Measurements from ENCODE around the gene OSBPL6.

OSBPL6 gene

GRCh38 chr2:178365116-178365515, 170.8 kb downstream of the OSBPL6 start:
- DNase-seq: no peak

DNA sequence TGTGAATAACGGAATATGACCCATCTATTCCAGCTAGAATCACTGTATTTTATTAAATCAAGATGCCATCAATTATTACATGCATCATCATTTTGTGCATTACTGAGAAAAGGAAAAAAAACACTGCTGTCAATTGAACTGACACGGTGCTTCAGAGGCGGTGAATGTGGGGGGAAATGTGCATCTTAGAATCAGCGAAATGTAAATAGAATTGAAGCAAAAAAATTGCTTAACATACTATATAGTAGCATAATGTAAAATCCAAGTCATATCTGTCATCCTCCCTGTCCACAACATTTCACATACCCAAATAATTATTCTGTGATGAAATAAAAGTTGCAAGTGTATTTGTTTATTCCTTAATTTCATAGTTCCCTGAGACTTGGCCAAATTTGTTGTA, 172.1 kb downstream of the OSBPL6 start:
- no peak for DNase-seq

- DNase-seq: no peak
These were observed 173.0 kb downstream of the OSBPL6 start for GRCh38 chr2:178367344-178367743.

DNA sequence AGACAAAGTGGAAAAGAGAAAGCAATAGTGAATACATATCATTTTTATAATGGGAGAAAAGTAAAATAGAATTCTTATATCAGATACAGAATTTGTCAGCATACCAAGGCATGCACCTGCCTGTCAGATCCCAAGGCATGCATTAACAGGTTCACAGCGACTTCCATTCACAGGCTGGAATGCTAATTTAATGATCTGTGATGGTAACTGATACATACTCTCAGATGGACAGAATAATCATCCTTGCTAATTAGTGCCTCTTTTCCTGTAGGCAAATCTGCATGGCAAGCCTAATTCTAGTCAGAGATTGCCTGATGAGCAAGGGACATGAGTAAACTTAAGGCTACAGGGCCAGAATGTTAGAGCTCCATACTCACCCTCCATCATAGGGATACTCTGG, 180.6 kb downstream of the OSBPL6 start:
- no peak for DNase-seq

- no peak for DNase-seq
These were observed 182.7 kb downstream of the OSBPL6 start for GRCh38 chr2:178377046-178377445.

DNA sequence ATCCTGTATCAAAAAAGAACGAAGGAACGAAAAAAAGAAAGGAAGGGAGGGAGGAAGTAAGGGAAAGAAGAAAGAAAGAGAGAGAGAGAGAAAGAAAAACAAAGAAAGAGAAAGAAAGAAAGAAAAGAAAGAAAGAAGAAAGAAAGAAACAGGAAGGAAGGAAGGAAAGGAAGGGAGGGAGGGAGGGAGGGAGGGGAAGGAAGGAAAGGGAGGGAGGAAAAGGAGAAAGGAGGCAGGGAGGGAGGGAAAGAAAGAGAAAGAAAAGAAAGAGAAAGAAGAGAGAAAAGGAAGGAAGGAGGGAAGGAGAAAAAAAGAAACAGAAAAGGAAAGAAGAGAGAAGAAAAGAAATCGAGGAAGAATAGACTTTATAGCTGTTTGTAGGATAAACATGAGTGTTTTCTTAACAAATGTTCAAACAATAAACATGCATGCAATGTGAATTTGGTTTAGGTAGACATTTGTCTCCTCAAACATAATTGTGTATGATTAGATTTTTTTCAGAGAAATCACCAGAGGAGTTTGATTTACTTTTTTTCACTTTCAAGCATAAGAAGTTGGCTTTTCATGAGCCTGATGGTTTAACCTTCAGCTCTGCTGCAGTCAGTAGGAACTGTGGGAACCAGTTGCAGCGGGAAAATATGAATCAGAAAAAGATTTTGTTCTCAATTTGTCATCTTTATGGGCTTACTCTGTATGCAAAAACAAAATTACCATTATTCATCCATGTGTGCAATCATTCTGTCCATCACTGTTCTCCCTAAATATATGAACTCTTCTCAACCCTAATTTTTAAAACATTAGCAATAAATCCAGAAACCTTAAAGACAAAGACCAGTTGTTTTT, 185.1 kb downstream of the OSBPL6 start:
- no peak for DNase-seq

GRCh38 chr2:178380763-178381162, 186.5 kb downstream of the OSBPL6 start:
- peak in 1 of 5 experiments; percentile 69 for DNase-seq

GRCh38 chr2:178383718-178384117, 189.4 kb downstream of the OSBPL6 start:
- no peak for DNase-seq

GRCh38 chr2:178385595-178386148, 191.4 kb downstream of the OSBPL6 start:
- DNase-seq: no peak

- peak in 1 of 5 experiments; percentile 61 for DNase-seq
These were observed 192.8 kb downstream of the OSBPL6 start for GRCh38 chr2:178386986-178387597.

GRCh38 chr2:178388287-178388686, 194.0 kb downstream of the OSBPL6 start:
- no peak for DNase-seq

DNA sequence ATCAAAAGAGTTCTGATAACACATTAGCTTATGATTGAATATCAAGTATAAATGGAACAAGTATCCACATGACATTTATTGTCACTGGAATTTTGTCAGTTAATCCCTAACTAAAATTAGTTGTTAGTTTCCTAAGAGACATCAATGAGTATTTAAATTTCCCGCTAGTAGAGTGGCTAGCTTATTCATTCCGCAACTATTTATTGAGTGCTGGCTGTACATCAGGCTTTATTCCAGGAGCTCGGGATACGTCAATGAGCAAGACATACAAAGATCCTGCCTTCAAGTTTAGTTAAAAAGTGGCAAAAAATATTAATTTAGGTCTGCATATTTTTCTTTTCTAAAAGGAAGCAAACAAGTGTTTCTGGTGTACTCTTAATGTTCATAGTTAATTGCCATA, 197.4 kb downstream of the OSBPL6 start:
- DNase-seq: no peak

GRCh38 chr2:178392215-178392614, 197.9 kb downstream of the OSBPL6 start:
- DNase-seq: no peak

DNA sequence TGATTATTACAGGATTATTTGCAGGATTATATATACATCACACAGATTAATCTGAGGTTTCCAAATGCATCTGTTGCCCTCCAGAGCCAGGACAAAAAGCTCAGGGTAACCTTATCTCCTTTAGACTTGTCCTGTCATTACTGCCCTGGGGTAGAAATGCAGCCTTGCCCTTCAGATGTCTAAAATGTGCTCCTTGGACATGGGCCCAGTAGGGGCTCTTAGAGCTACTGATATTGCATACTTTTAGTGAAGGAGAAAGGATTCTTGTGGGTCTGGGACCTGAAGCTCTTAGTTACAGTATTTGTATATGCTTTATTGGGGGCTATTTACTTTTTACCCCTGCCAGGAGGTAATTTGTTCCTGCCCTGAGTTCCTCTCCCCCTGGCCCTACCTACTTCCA, 200.5 kb downstream of the OSBPL6 start:
- no peak for DNase-seq

DNA sequence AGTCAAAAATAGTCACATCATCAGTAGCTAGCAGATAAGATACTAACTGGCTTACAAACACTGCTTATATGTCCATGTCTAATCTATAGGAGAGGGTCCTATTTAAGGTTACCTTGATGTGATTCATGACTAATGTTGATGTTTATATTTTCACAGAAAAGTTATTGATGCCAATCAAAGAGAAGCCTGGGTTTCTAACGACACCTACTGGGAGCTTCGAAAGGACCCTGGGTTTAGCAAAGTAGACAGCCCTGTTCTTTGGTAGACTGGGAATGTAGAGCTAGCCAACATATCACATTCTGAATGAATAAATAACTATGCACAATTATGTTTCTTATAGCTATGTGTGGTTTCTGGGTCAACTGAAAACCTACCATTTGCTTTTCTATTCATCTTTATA, 201.0 kb downstream of the OSBPL6 start:
- DNase-seq: no peak

DNA sequence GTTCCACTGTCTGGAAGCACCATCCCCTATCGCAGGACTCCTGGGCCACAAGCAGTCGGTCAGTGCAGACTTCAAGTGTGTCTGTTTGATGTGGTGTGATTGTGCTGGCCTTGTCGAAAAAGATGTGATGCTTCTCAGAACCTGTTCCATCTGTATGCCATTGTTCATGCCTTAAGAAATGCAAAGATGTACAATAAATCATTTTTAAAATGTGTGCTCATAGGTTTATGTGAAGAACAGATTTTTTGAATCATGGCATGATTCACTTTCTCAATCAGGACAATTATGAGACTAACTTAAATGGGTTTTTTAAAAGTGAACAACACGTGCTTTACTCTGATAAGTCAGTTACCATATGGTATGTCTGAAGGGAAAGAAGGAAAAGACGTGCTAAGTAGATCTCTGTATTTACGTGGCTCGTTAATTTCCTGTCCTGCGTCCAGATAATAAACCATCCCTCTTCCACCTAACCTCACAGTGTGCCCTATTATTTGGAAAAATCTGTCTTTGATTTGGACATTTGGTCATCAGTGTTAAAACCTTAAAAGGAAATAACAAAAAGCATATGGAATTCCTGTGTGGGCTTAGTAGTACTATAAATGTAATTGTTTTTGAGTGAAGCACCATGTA, 201.7 kb downstream of the OSBPL6 start:
- DNase-seq: no peak

GRCh38 chr2:178397002-178397605, 202.8 kb downstream of the OSBPL6 start:
- DNase-seq: peak in 2 of 5 experiments; percentile 17 to 69

DNA sequence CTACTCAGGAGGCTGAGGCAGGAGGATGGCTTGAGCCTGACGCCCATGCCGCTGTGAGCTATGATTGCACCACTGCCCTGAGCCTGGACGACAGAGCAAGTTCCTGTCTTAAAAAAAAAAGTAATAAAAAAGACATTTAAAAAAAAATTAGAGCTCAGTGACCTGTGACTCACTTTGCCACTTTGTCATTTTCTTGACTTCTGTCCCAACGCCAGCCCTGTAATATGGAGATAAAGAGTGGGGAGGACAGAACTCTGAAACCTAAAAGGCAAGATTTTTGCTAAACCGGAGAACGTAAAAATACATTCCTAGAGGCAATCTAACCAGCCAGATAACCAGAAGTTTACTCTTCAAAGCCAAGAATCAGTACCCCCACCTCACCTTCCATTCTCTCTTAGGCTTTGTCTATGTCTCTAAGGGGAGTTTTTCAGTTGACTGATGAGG, 207.7 kb downstream of the OSBPL6 start:
- no peak for DNase-seq

- peak in 1 of 5 experiments; percentile 91 for DNase-seq
These were observed 209.5 kb downstream of the OSBPL6 start for GRCh38 chr2:178403671-178404306.

- DNase-seq: peak in 1 of 5 experiments; percentile 98
These were observed 210.1 kb downstream of the OSBPL6 start for GRCh38 chr2:178404368-178404767.

GRCh38 chr2:178409261-178409660, 214.9 kb downstream of the OSBPL6 start:
- DNase-seq: no peak

DNA sequence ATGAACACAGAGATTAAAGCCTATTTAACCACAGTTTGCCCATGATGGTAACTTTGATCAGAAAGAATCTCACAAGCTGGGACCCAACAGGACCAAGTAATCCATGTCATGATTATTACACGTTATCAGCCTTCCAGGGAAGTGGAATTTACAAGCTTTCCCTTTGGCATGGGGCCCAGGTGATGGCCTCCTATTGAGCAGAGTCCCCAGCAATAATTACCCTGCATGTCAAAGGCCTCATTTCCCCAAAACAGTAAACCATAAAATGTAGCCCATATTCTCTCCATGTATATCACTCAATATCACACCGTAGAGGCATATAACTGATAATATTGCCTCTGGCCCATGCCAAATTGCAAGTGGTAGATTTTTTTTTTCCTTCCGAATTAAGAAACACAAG, 217.7 kb downstream of the OSBPL6 start:
- DNase-seq: no peak
